Measurements from ENCODE around the gene PADI1. TPM values are rescaled to one million over a fixed set of nuclear protein-coding genes. Genes with fewer than 3 reads are reported as not detected.

The PADI1 gene
- total RNA-seq, 1 experiment from 2014 or later = not detected

GRCh38 chr1:17229379-17229778 is 24.5 kb downstream of the PADI1 start:
- Mint-ChIP-seq H3K27me3 (ENCODE audit: insufficient read depth, unreplicated experiment) (no peaks in the 10 kb centered on the region), H3K4me1 (ENCODE audit: low read depth, unreplicated experiment) (no peaks in the 10 kb centered on the region), H3K9me3 (ENCODE audit: unreplicated experiment) (no peaks in the 10 kb centered on the region), H3K27ac (ENCODE audit: unreplicated experiment) (no peak overlapping the region), H3K4me3 (ENCODE audit: unreplicated experiment) (no peak overlapping the region), H3K36me3 (ENCODE audit: insufficient read depth, unreplicated experiment) (no peaks in the 10 kb centered on the region)
- Histone ChIP-seq H3K36me3 (ENCODE audit: control insufficient read depth, insufficient read depth, low read length) (no peaks in the 10 kb centered on the region), H3K9me3 (no peaks in the 10 kb centered on the region), H3K4me1 (peaks cover 14% of the 10 kb centered on the region), H3K27me3 (replicated peaks; ENCODE audit: control insufficient read depth, insufficient read depth, low read length) (no peaks in the 10 kb centered on the region), H3K4me3 (ENCODE audit: low read depth, low read length) (no peak overlapping the region)
- no peak for DNase-seq
- intact Hi-C loops (cut with micrococcal nuclease; ENCODE audit: unreplicated experiment) = no loop called here
- TF ChIP-seq CTCF (IDR thresholded peaks at IDR 0.05; ENCODE audit: insufficient read depth in 1 of 2, low read depth in 1 of 2, low read length in 1 of 2, severe bottlenecking in 1 of 2, unreplicated experiment in 1 of 2) = no peak
- POLR2A ChIA-PET = interaction anchor here (0.6 kb wide), 1 partner anchor 62 kb away, joined by 3 read pairs; no protein-coding TSS in a partner anchor
- no TSS peak for BruUV-seq (replicated peaks)
- CTCF ChIA-PET = no interaction called here

- BruUV-seq (replicated peaks) = no TSS peak
- Histone ChIP-seq H3K4me1 (peaks cover 14% of the 10 kb centered on the region), H3K9me3 (no peaks in the 10 kb centered on the region), H3K36me3 (ENCODE audit: control insufficient read depth, insufficient read depth, low read length) (no peaks in the 10 kb centered on the region), H3K27me3 (replicated peaks; ENCODE audit: control insufficient read depth, insufficient read depth, low read length) (no peaks in the 10 kb centered on the region), H3K4me3 (ENCODE audit: low read depth, low read length) (no peak overlapping the region)
- ChIA-PET POLR2A (no interaction called here), CTCF (no interaction called here)
- Mint-ChIP-seq H3K4me1 (ENCODE audit: low read depth, unreplicated experiment) (no peaks in the 10 kb centered on the region), H3K9me3 (ENCODE audit: unreplicated experiment) (no peaks in the 10 kb centered on the region), H3K27ac (ENCODE audit: unreplicated experiment) (no peak overlapping the region), H3K36me3 (ENCODE audit: insufficient read depth, unreplicated experiment) (no peaks in the 10 kb centered on the region), H3K27me3 (ENCODE audit: insufficient read depth, unreplicated experiment) (no peaks in the 10 kb centered on the region), H3K4me3 (ENCODE audit: unreplicated experiment) (no peak overlapping the region)
- DNase-seq = no peak
- TF ChIP-seq CTCF (IDR thresholded peaks at IDR 0.05; ENCODE audit: insufficient read depth in 1 of 2, low read depth in 1 of 2, low read length in 1 of 2, severe bottlenecking in 1 of 2, unreplicated experiment in 1 of 2) = no peak
- intact Hi-C loops (cut with micrococcal nuclease; ENCODE audit: unreplicated experiment) = no loop called here
Observed at GRCh38 chr1:17230106-17230505, 25.2 kb downstream of the PADI1 start.

- intact Hi-C loops (cut with micrococcal nuclease; ENCODE audit: unreplicated experiment) = no loop called here
- Mint-ChIP-seq H3K36me3 (ENCODE audit: insufficient read depth, unreplicated experiment) (no peaks in the 10 kb centered on the region), H3K4me3 (ENCODE audit: unreplicated experiment) (no peak overlapping the region), H3K27me3 (ENCODE audit: insufficient read depth, unreplicated experiment) (no peaks in the 10 kb centered on the region), H3K27ac (ENCODE audit: unreplicated experiment) (no peak overlapping the region), H3K9me3 (ENCODE audit: unreplicated experiment) (no peaks in the 10 kb centered on the region), H3K4me1 (ENCODE audit: low read depth, unreplicated experiment) (no peaks in the 10 kb centered on the region)
- no TSS peak for BruUV-seq (replicated peaks)
- TF ChIP-seq CTCF (IDR thresholded peaks at IDR 0.05; ENCODE audit: insufficient read depth in 1 of 2, low read depth in 1 of 2, low read length in 1 of 2, severe bottlenecking in 1 of 2, unreplicated experiment in 1 of 2) = no peak
- H3K4me1 ChIP-seq = peaks cover 19% of the 10 kb centered on the region
- H3K9me3 ChIP-seq = no peaks in the 10 kb centered on the region
- DNase-seq = no peak
- no peaks in the 10 kb centered on the region for H3K36me3 ChIP-seq (ENCODE audit: control insufficient read depth, insufficient read depth, low read length)
- no peaks in the 10 kb centered on the region for H3K27me3 ChIP-seq (replicated peaks; ENCODE audit: control insufficient read depth, insufficient read depth, low read length)
- no peak overlapping the region for H3K4me3 ChIP-seq (ENCODE audit: low read depth, low read length)
- CTCF ChIA-PET = no interaction called here
- POLR2A ChIA-PET = no interaction called here
Observed at GRCh38 chr1:17230671-17231310, 25.9 kb downstream of the PADI1 start.
